GM19467 (cell line): ENCODE results near the gene MRPS11.
"Not testable (repeated sequence)": the region's sequence is repeated elsewhere in the genome, so short reads cannot be mapped to it uniquely, and the experiment has no call there.

Source experiments
- ATAC-seq: cut with Tn5 transposase; IDR thresholded peaks from one replicate; pipeline ENCODE4 v1.9.1; 2021; ENCODE audit warnings: mild to moderate bottlenecking, moderate library complexity; ENCODE audit not compliant: unreplicated experiment

The MRPS11 gene

DNA sequence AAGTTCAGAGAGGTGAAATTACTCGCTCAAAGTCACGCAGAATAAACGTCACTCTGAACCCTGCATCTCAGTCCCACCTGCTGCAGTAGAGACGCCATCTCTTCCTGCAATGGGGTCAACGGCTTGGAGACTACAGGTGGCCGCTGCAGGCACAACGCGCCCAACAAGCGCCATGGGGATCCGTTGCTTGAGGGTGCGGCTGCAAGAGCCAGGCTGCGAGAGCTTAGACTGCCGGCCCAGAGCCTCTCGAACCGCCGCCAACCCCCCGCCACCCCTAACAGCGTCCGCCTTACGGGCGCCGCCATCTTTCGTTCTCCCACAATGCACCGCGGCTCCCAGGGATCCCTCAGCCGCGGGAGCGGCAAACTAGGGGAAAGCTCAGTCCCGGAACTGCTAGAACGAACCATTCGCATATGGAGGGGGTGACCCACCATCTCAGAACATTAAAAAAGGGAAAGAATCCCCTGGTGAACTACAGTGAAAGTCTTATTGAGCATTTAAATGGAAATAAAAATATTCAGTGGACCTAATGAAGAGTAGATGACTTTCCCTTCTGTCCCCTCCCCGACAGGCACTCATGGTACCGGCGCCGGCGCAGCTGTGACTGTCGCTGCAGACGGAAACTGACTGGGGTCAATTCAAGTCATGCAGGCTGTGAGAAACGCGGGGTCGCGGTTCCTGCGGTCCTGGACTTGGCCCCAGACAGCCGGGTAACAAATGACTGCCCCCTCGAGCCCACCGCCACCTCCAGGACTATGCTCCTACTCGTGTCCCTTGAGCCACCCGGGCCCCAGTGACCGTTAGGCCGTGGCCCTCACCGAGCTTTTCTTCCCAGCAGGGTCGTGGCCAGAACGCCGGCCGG, at the start of gene MRPS11, which contains the start of gene MRPL46:
Gene MRPS11, plus strand, starts transcription at position 636 of the 862 bp plus-strand sequence. Its CDS starts 10 bp downstream, at position 646.
Gene MRPL46, minus strand, starts transcription at position 316 of the 862 bp plus-strand sequence. Its CDS starts 11 bp downstream, at position 305.
- peak; percentile 86 for ATAC-seq

DNA sequence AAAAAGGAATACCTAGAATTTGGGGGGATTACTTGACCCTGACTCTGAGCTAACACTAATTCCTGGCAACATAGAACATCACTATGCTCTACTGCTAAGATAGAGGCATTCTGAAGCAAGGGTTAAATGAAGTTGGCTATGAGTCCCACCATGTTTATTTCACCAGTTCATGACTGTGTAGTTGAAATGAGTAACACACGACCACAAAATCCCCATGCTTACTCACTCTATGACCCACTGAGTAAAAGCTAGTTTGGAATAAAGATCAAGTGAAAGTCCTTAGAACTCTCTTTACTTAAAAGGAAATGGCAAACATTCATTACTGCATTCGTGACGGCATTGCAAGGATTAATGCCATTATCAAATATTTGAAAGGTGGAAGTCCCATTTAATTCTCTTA, 47.7 kb upstream of the MRPS11 start:
- no peak for ATAC-seq

GRCh38 chr15:88423331-88423730, 44.2 kb upstream of the MRPS11 start:
- ATAC-seq = no peak

DNA sequence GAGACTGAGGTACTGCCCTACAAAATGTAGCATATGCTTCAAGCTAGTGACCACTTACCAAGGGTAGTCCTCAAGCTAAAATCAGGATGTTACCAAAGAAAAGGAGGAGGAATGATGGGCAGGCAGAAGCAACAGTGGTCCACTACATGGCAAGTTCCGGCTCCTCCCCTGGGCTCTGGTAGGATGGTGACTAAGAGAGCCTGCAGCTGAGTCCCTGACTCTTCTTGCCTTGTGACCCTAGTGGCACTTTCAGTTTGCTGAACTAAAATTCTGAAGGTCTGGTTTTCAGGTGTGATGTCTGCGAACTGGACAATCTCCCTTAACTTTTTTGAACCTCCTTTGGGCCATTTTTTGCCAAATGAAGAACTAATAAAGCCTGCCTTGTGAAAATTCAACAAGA, 41.2 kb upstream of the MRPS11 start:
- no peak for ATAC-seq

GRCh38 chr15:88428053-88428452, 39.5 kb upstream of the MRPS11 start:
- no peak for ATAC-seq

GRCh38 chr15:88428805-88429605, 38.5 kb upstream of the MRPS11 start:
- no peak for ATAC-seq

GRCh38 chr15:88430051-88430450, 37.5 kb upstream of the MRPS11 start:
- no peak for ATAC-seq

DNA sequence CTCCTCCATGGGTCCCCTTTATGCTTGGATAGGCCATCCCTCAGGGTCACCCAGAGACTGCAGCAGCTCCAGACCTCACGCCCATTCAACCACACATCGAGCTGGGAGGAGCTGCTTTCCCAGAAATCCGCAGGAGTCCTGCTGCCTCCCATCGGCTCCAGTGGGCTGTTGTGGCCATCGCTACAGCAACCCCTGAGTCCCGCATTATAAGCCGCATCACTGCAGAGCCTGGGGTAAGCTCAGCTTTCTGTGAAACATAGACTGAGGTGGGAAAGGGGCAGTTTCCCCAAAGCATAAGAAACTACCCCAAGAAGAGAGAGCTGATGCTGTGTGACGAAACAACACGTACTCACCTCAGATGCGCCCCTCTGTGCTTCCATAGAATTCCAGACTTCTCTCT, 36.1 kb upstream of the MRPS11 start:
- ATAC-seq = no peak

- ATAC-seq = no peak
Measured at GRCh38 chr15:88433046-88433685, 34.3 kb upstream of the MRPS11 start.

DNA sequence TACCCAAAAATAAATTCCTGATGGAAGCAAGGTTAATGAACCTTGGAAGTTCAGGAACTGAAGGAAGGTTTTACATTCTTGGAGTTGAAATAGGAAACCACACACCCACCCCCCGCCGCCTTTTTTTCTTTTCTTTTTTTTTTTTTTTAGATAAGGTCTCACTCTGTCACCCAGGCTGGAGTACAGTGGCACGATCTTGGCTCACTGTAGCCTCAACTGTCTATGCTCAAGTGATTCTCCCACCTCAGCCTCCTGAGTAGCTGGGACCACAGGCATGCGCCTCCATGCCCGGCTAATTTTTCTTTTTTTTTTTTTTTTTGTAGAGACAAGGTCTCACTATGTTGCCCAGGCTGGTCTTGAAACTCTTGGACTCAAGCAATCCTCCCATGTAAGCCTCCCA, 33.4 kb upstream of the MRPS11 start:
- not testable (repeated sequence) for ATAC-seq

- no peak for ATAC-seq
Measured at GRCh38 chr15:88438181-88438580, 29.3 kb upstream of the MRPS11 start.

DNA sequence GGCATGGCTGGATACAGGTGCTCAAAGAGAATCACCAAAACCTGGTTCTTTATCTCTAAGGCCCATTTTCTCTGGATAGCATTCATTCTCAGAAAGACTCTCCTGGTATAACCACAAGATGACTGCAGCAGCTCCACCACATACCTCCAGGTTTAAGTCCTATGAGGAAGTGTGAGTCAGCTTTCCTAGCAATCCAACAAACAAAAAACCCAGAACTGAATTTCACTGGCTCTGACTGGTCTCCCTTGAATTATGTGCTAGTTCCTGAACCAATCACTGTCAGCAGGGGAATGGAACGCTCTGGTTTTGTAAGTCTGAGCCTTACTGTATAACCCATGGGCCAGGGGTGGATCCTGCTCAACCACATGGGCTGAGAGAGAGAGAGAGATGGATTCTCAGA, 27.5 kb upstream of the MRPS11 start:
- no peak for ATAC-seq

GRCh38 chr15:88441076-88441730, 26.3 kb upstream of the MRPS11 start:
- ATAC-seq = no peak

GRCh38 chr15:88447206-88447605, 20.3 kb upstream of the MRPS11 start:
- ATAC-seq = no peak

- no peak for ATAC-seq
Measured at GRCh38 chr15:88447741-88448140, 19.8 kb upstream of the MRPS11 start.

DNA sequence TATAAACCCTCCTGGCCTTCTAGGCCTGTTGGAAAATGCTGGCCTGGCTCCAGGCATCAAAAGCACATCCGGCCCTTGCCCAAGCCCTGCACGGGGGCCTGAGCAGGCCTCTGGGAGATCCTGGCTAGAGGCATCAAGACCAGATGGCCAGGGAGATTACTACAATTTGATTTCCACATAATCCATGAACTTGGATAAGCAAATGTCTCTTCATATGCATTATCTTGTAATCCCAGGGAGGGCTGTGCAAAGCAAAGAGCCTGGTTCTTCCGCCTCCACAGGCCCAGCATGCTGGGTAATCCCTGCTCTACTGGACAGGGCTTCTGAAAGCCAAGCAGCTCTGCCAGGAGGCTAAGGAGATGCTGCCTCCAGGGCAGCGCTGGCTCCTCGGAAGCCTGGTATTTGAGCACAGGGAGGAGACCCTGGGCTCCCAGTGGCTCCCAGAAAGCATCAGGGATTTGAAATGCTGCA, 18.5 kb upstream of the MRPS11 start:
- no peak for ATAC-seq

DNA sequence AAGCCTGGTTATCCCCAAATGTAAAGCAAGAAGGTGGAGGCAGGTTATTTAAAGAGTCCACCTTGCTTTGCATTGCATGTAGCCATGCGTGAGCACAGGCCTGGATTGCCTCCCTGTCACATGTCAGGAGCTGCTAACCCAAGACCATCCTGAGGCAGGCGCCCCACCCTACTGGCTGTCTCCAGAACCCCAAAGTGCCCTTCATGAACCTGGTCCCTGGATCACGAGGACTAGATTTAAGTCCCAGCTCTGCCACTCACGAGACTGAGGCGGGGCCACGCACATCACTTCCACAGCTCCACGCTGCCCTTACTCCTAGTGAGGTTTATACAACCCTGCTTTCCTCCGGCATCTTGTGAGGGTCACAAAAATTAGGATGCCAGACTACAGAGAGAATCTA, 17.9 kb upstream of the MRPS11 start:
- ATAC-seq = no peak

GRCh38 chr15:88450125-88450798, 17.2 kb upstream of the MRPS11 start:
- no peak for ATAC-seq

GRCh38 chr15:88453651-88454050, 13.9 kb upstream of the MRPS11 start:
- ATAC-seq = no peak

DNA sequence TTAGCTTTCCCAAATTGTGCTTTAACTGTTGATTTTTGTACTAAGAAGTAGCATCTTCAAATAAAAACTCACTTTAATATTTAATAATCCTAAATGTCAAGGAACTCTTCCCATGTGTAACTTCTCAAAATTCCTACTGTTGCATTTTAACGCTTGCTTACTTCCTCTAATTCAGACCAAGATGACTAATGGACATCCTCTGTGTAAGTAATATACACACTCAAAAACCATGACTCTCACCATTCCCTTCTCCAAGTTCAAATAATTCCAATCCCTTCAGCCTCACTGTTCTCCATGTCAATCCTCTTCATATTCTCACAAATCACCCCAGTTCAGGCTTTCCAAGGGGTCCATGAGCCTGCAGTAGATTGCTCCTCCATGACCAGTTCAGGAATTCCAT, 13.3 kb upstream of the MRPS11 start:
- no peak for ATAC-seq
